Measurements from ENCODE around the gene GUCA1A. TPM values are rescaled to one million over a fixed set of nuclear protein-coding genes. Genes with fewer than 3 reads are reported as not detected.

Gene GUCA1A
- total RNA-seq, 4 donors from 2014 or later, result not detected

- intact Hi-C loops (cut with DNase I; ENCODE audit: low total_unique reads) (no loop called here), in situ Hi-C loops (cut with MboI; ENCODE audit: low sequenced_read_pairs in 4 of 4) (no loop called here)
- DNase-seq (no peak), ATAC-seq (no peak)
- no peaks in the 10 kb centered on the region for H3K36me3 ChIP-seq
- peaks cover 0 to 9% (median 6%) of the 10 kb centered on the region in 3 donors for H3K27me3 ChIP-seq
- H3K27ac ChIP-seq, result no peak overlapping the region
- H3K9me3 ChIP-seq, result no peaks in the 10 kb centered on the region
- no peak for TF ChIP-seq CTCF (IDR thresholded peaks at IDR 0.05 in 4 of 5, conservative IDR thresholded peaks at IDR 0.05 in 1 of 5)
- TF ChIP-seq POLR2A (IDR thresholded peaks at IDR 0.05), result no peak
- H3K4me1 ChIP-seq, result no peaks in the 10 kb centered on the region
- no peak overlapping the region for H3K4me3 ChIP-seq
Measured at GRCh38 chr6:42176981-42177380, 3.8 kb downstream of the GUCA1A start.

DNA sequence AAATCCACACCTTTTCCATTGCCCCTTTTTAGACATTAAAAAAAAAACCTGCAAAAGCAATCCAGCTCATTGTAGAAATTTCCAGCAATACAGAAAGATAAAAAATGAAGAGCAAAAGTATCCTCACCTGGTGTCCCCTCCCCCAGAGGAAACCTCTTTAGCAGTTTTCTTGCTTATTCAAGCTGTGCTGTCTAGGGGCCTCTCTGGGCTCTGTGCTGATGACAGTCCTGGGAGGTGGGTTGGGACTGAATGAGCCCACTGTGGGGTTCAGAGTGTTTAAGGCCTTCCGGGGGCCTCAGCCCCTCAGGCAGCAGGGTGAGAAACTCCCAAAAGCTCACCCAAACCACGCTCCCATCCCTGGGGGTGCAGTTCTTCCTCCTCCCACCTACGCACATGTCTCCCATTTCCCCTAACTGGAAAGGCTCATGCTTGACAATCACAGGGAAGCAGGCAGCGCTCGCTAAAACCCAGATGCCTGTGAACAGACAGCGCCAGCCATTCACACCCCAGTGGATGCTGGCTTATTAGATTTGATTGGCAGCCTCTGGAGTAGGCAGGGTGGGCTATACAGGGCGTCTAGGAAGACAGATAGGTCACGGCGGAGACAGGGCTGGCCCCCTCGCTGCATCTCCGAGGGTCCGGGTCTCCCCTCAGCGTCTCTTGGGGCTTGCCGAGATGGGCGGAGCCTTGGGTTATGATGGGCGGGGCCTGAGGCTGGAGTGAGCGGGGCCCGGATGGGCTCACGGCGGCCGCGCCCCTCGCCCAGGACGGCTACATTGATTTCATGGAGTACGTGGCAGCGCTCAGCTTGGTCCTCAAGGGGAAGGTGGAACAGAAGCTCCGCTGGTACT, 4.6 kb downstream of the GUCA1A start:
- Histone ChIP-seq H3K4me1 (no peaks in the 10 kb centered on the region), H3K9me3 (no peaks in the 10 kb centered on the region), H3K4me3 (no peak overlapping the region), H3K36me3 (no peaks in the 10 kb centered on the region), H3K27me3 (peaks cover 0 to 9% (median 6%) of the 10 kb centered on the region in 3 donors), H3K27ac (no peak overlapping the region)
- TF ChIP-seq CTCF (IDR thresholded peaks at IDR 0.05 in 4 of 5, conservative IDR thresholded peaks at IDR 0.05 in 1 of 5) (no peak), POLR2A (IDR thresholded peaks at IDR 0.05) (no peak)
- no peak for ATAC-seq
- intact Hi-C loops (cut with DNase I; ENCODE audit: low total_unique reads) (no loop called here), in situ Hi-C loops (cut with MboI; ENCODE audit: low sequenced_read_pairs in 4 of 4) (no loop called here)
- DNase-seq, result no peak

DNA sequence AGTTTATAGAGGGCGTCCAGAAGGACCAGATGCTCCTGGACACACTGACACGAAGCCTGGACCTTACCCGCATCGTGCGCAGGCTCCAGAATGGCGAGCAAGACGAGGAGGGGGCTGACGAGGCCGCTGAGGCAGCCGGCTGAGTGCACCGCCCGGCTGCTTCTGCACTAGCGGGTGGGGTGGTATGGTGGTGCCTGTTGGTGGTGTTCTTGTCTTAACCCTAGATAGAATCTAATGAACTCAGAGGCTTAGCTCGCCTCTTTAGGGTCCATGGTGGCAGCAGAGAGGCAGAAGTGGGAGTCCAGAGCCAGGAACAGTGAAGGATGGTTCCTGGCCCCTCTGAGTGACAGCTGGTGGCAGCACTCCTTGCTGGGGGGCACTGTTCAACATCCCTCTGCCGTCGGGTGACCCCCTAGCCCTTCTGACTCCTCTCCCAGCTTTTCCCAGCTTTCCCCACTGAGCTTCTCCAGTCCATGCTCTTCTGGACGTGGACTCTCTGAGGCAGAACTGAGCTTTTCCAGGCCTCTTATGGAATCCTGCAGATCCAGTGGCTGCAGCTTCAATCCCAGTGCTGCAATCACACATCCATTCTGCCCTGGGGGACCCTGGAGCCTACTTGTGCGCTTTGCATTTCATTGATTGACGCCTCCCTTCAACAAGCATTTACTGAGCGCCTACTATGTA, 6.2 kb downstream of the GUCA1A start:
- DNase-seq (no peak), ATAC-seq (no peak)
- Histone ChIP-seq H3K9me3 (no peaks in the 10 kb centered on the region), H3K36me3 (no peaks in the 10 kb centered on the region), H3K27me3 (peaks cover 0 to 9% (median 6%) of the 10 kb centered on the region in 3 donors), H3K27ac (no peak overlapping the region), H3K4me3 (no peak overlapping the region), H3K4me1 (no peaks in the 10 kb centered on the region)
- TF ChIP-seq POLR2A (IDR thresholded peaks at IDR 0.05) (no peak), CTCF (IDR thresholded peaks at IDR 0.05 in 4 of 5, conservative IDR thresholded peaks at IDR 0.05 in 1 of 5) (no peak)
- intact Hi-C loops (cut with DNase I; ENCODE audit: low total_unique reads), result no loop called here
- in situ Hi-C loops (cut with MboI; ENCODE audit: low sequenced_read_pairs in 4 of 4), result no loop called here

GRCh38 chr6:42179945-42180313, 6.8 kb downstream of the GUCA1A start:
- peaks cover 0 to 9% (median 6%) of the 10 kb centered on the region in 3 donors for H3K27me3 ChIP-seq
- H3K9me3 ChIP-seq, result no peaks in the 10 kb centered on the region
- no peak for TF ChIP-seq POLR2A (IDR thresholded peaks at IDR 0.05)
- TF ChIP-seq CTCF (IDR thresholded peaks at IDR 0.05 in 4 of 5, conservative IDR thresholded peaks at IDR 0.05 in 1 of 5), result no peak
- no peaks in the 10 kb centered on the region for H3K36me3 ChIP-seq
- H3K27ac ChIP-seq, result no peak overlapping the region
- no peak for DNase-seq
- no peak overlapping the region for H3K4me3 ChIP-seq
- no peak for ATAC-seq
- H3K4me1 ChIP-seq, result no peaks in the 10 kb centered on the region
- intact Hi-C loops (cut with DNase I; ENCODE audit: low total_unique reads) (no loop called here), in situ Hi-C loops (cut with MboI; ENCODE audit: low sequenced_read_pairs in 4 of 4) (no loop called here)

Measured in gastrocnemius medialis (tissue), 4 donors.